Sigmoid colon (tissue), 7 donors: ENCODE measurements around the gene LEMD2. TPM values are rescaled to one million over a fixed set of nuclear protein-coding genes. Genes with fewer than 3 reads are reported as not detected.

Experiments
- DNase-seq: peaks from one replicate; pipeline ENCODE4 v3.0.0-alpha.2; 2019
- H3K27ac ChIP-seq, 4 donors: fragments of 200-600 bp; sonication (generic); one replicate each; pipeline ENCODE4 v1.5.1; 2016 to 2019; ENCODE audit warnings: mild to moderate bottlenecking in 1 of 4
- H3K27me3 ChIP-seq, 3 donors: fragments of 200-600 bp; sonication (generic); one replicate each; pipeline ENCODE4 v1.5.1; 2019; ENCODE audit warnings: mild to moderate bottlenecking in 1 of 3
- H3K36me3 ChIP-seq, 4 donors: fragments of 200-600 bp; sonication (generic); one replicate each; pipeline ENCODE4 v1.5.1; 2016 to 2019
- H3K4me1 ChIP-seq, 4 donors: fragments of 200-600 bp; sonication (generic); one replicate each; pipeline ENCODE4 v1.5.1; 2017 to 2019
- H3K4me3 ChIP-seq, 4 donors: fragments of 200-600 bp; sonication (generic); one replicate each; pipeline ENCODE4 v1.5.1; 2017 to 2019; ENCODE audit warnings: mild to moderate bottlenecking in 2 of 4, moderate library complexity in 1 of 4
- H3K9me3 ChIP-seq, 4 donors: fragments of 200-600 bp in 3 of 4; sonication (generic) in 3 of 4; one replicate each; pipeline versions ENCODE4 v1.5.1 to v1.6.1; 2013 to 2019
- EP300 ChIP-seq, 4 donors: sonication (generic); formaldehyde crosslinking; IDR thresholded peaks; one replicate each; pipeline ENCODE4 v1.6.1; 2017; ENCODE audit warnings: antibody characterized with exemption in 4 of 4
- POLR2A ChIP-seq, 2 donors: fragments of 450-650 bp; IDR thresholded peaks; one replicate each; pipeline ENCODE4 v1.6.1; 2016; ENCODE audit warnings: antibody characterized with exemption in 2 of 2, mild to moderate bottlenecking in 2 of 2, moderate library complexity in 2 of 2
- POLR2AphosphoS5 ChIP-seq, 4 donors: sonication (generic); formaldehyde crosslinking; IDR thresholded peaks; one replicate each; pipeline ENCODE4 v1.6.1; 2017; ENCODE audit warnings: antibody characterized with exemption in 4 of 4
- WGBS, 2 donors: extraction: QIAGEN DNeasy Blood & Tissue Kit; methylation state at CpG; one replicate each; pipeline ENCODE4 v1.1.7; 2013; 5-methylcytosine and 5-hydroxymethylcytosine counted together
- intact Hi-C: fragments of 100-400 bp; cut with DNase I; formaldehyde crosslinking; loops from one replicate; pipeline ENCODE4 v1.15.1; 2023
- polyA plus RNA-seq, 3 donors: library from polyadenylated mRNA; stranded (reverse); fragments of 200-250 nt; gene quantifications; one replicate each; pipeline ENCODE4 v1.2.3, GENCODE V29; 2013
- total RNA-seq, 4 donors: library from RNA; depleted of rRNA; stranded (reverse); fragments of >200 nt; gene quantifications; one replicate each; pipeline ENCODE4 v1.1.0, GENCODE V29; 2016
- TF ChIP-seq, protein P1 (sequence below), 4 experiments: fragments of 450-650 bp in 3 of 4; fragments of 200-600 bp in 1 of 4; IDR thresholded peaks; one replicate each; pipeline ENCODE4 v1.5.1; 2016 to 2019; ENCODE audit warnings: antibody characterized with exemption in 4 of 4, mild to moderate bottlenecking in 3 of 4, moderate library complexity in 2 of 4
- donor health status: healthy with polysubstance abuse.
- donor health status: Bipolar disorder and iron deficiency.
- donor health status: healthy.

The LEMD2 gene
- total and polyA plus RNA-seq, 7 donors: 17.6 to 71.6 (median 38.3) TPM

DNA sequence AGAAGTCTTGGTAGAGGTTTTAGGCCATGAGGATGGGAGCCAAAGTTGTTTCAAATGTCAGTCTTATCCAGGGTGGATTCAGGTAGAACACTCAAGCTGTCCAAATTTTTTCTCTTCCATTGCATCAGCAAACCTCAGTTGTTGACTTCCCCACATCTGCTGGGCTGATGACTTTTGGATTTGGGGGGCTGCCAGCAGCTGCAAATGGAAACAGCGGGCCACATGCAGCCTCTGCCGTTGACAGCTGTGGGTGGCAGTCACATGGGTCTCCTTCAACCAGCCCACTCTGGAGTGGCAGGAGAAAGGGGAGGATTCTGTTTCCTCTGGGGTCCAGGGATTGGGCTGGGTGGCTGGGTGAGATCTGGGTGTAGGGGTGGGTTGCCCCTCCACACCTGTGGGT lies 20.7 kb upstream of the LEMD2 start:
- Histone ChIP-seq H3K4me1 (no peaks in the 10 kb centered on the region), H3K27ac (no peak overlapping the region), H3K9me3 (no peaks in the 10 kb centered on the region), H3K36me3 (no peaks in the 10 kb centered on the region), H3K4me3 (no peak overlapping the region), H3K27me3 (peaks cover 4 to 76% (median 22%) of the 10 kb centered on the region in 3 donors)
- intact Hi-C loops: no loop called here
- no peak for DNase-seq
- 51 to 78% methylated on average over 2 of the region's 2 CpGs for WGBS, 2 donors
- TF ChIP-seq, protein P1, sequence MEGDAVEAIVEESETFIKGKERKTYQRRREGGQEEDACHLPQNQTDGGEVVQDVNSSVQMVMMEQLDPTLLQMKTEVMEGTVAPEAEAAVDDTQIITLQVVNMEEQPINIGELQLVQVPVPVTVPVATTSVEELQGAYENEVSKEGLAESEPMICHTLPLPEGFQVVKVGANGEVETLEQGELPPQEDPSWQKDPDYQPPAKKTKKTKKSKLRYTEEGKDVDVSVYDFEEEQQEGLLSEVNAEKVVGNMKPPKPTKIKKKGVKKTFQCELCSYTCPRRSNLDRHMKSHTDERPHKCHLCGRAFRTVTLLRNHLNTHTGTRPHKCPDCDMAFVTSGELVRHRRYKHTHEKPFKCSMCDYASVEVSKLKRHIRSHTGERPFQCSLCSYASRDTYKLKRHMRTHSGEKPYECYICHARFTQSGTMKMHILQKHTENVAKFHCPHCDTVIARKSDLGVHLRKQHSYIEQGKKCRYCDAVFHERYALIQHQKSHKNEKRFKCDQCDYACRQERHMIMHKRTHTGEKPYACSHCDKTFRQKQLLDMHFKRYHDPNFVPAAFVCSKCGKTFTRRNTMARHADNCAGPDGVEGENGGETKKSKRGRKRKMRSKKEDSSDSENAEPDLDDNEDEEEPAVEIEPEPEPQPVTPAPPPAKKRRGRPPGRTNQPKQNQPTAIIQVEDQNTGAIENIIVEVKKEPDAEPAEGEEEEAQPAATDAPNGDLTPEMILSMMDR (IDR thresholded peaks at IDR 0.05): no peak
- TF ChIP-seq EP300 (IDR thresholded peaks at IDR 0.05) (no peak), POLR2A (IDR thresholded peaks at IDR 0.05) (no peak), POLR2AphosphoS5 (IDR thresholded peaks at IDR 0.05) (no peak)

DNA sequence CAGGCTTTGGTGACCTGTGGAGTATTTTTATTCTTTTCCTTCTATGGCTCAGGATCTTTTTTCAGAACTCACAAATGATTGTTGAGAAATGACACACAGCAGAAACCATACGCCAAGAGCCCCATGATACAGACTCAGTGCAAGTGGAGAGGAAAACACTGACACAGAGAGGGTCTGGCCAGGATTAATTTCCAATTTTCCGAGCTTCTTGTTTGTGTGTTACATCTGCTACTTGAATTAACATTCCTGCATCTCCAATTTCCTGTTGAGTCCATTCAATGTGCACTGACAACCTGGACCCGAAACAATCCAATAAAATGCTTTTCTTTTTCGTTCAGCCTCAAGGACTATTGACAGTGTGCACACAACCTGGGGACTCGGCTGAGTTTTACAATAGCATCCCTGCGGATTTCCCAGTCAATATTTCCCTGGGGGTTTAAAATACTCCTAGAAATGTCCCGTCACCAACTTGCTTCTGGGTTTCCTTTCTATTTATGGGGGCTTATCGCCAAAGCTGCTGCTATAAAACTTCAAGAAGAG lies 19.8 kb upstream of the LEMD2 start:
- intact Hi-C loops: no loop called here
- WGBS, 2 donors: 28 to 53% methylated on average over 8 of the region's 8 CpGs

DNA sequence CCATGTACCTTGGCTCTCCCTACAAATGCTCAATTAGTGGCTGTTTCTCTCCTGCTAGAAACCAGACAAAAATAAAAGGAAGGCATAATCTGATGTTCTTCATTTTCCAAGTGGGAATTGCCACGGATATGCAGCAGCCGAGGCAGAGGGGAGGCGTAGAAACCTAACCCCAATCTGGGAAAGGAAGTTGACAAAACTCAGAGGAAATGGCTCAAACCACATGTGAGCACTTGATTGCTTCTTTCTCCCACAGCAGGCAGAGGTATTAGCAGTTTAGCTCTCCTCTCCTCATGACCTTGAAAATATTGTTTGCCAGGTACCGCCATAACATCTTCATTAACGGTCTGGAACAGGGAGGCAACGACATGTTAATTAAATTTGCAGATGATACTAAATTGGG lies 18.7 kb upstream of the LEMD2 start:
- no peak overlapping the region for H3K27ac ChIP-seq
- peaks cover 4 to 65% (median 4%) of the 10 kb centered on the region in 3 donors for H3K27me3 ChIP-seq
- DNase-seq: no peak
- no peak overlapping the region for H3K4me3 ChIP-seq
- WGBS, 2 donors: 42 to 65% methylated on average over 6 of the region's 6 CpGs
- no peaks in the 10 kb centered on the region for H3K9me3 ChIP-seq
- no peaks in the 10 kb centered on the region for H3K4me1 ChIP-seq
- intact Hi-C loops: no loop called here
- TF ChIP-seq EP300 (IDR thresholded peaks at IDR 0.05) (no peak), POLR2A (IDR thresholded peaks at IDR 0.05) (no peak), POLR2AphosphoS5 (IDR thresholded peaks at IDR 0.05) (no peak)
- TF ChIP-seq, protein P1 (IDR thresholded peaks at IDR 0.05): no peak
- H3K36me3 ChIP-seq: no peaks in the 10 kb centered on the region

More for the DNA sequence above, 19.8 kb upstream of the LEMD2 start:
- peaks cover 4 to 72% (median 14%) of the 10 kb centered on the region in 3 donors for H3K27me3 ChIP-seq
- no peaks in the 10 kb centered on the region for H3K36me3 ChIP-seq
- no peak overlapping the region for H3K27ac ChIP-seq
- TF ChIP-seq POLR2AphosphoS5 (IDR thresholded peaks at IDR 0.05): no peak
- TF ChIP-seq EP300 (IDR thresholded peaks at IDR 0.05): no peak
- TF ChIP-seq, protein P1 (IDR thresholded peaks at IDR 0.05): no peak
- TF ChIP-seq POLR2A (IDR thresholded peaks at IDR 0.05): no peak
- no peaks in the 10 kb centered on the region for H3K4me1 ChIP-seq
- no peak overlapping the region for H3K4me3 ChIP-seq
- no peaks in the 10 kb centered on the region for H3K9me3 ChIP-seq
- no peak for DNase-seq

DNA sequence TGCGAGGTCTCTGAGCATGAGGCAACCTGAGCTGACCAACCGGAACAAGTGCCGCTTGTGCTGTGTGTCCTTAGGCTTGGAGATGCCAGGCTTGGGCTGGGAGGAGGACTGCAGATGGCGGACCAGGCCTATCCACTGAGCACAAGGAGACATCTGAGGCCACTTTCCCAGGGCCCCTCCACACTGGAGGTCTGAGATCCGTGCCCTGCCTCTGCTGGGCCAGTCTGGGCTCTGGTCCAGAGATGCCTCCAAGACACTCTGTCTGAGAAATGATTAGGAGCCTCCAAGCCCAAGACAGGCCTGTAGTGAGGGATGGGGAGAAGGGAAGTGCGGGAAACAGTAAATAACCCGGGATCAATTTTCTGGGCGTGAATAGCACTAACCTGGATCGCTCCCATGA lies 17.9 kb upstream of the LEMD2 start:
- WGBS, 2 donors: 78 to 82% methylated on average over 9 of the region's 9 CpGs
- H3K27me3 ChIP-seq: peaks cover 4 to 57% (median 4%) of the 10 kb centered on the region in 3 donors
- intact Hi-C loops: no loop called here

More for the DNA sequence above, 17.9 kb upstream of the LEMD2 start:
- no peak for TF ChIP-seq POLR2A (IDR thresholded peaks at IDR 0.05)
- TF ChIP-seq POLR2AphosphoS5 (IDR thresholded peaks at IDR 0.05): no peak
- TF ChIP-seq EP300 (IDR thresholded peaks at IDR 0.05): no peak
- TF ChIP-seq, protein P1 (IDR thresholded peaks at IDR 0.05): no peak
- Histone ChIP-seq H3K9me3 (no peaks in the 10 kb centered on the region), H3K4me3 (no peak overlapping the region), H3K36me3 (no peaks in the 10 kb centered on the region), H3K27ac (no peak overlapping the region), H3K4me1 (no peaks in the 10 kb centered on the region)
- DNase-seq: no peak
